Endothelial cell of umbilical vein (primary cell): Measurements from ENCODE around the gene NCK1. TPM values are rescaled to one million over a fixed set of nuclear protein-coding genes. Genes with fewer than 3 reads are reported as not detected.

Experiments used
- BruUV-seq: library from RNA; stranded (reverse); fragments of 400-500 nt; replicated peaks from 2 replicates; lab custom pipeline; 2021; lab: Mats Ljungman, UMichigan
- CTCF ChIA-PET: fragments of 300-600, 350-600 bp; sonication (Branson Sonifier 250); formaldehyde crosslinking; loops from one replicate; lab custom pipeline; 2021; ENCODE audit warnings: antibody characterized with exemption, inconsistent platforms; lab: Charles Lee
- POLR2A ChIA-PET: fragments of 300-600, 350-600 bp; sonication (Branson Sonifier 250); formaldehyde crosslinking; loops from one replicate; lab custom pipeline; 2021; ENCODE audit warnings: antibody characterized with exemption, inconsistent platforms; lab: Charles Lee
- DNase-seq: peaks from one replicate; pipeline ENCODE4 v3.0.0-alpha.2; 2011; ENCODE audit warnings: low read depth, low spot score
- FAIRE-seq: peaks from 2 replicates; lab custom pipeline; 2011; peaks lifted over from hg19 to GRCh38; lab: Jason Lieb, UNC
- H2AFZ ChIP-seq: 2 replicates; pipeline ENCODE4 v1.6.0; 2012; ENCODE audit warnings: low read depth, low read length, control low read depth, inconsistent platforms
- H3K27ac ChIP-seq: 2 replicates; pipeline ENCODE4 v1.5.1; 2011; ENCODE audit warnings: low read depth, mild to moderate bottlenecking, control low read depth, low read length, moderate library complexity; ENCODE audit not compliant: insufficient read depth
- H3K27me3 ChIP-seq, 2 experiments: 2 replicates each; pipeline versions ENCODE4 v1.6.0 to v1.6.1; 2011; ENCODE audit warnings: low read length in 2 of 2, mixed read lengths in 1 of 2; ENCODE audit not compliant: control insufficient read depth in 2 of 2, insufficient read depth in 2 of 2
- H3K36me3 ChIP-seq, 2 experiments: 2 replicates in 1 of 2; 3 replicates in 1 of 2; pipeline ENCODE4 v1.5.1; 2011; ENCODE audit warnings: low read length in 2 of 2, mild to moderate bottlenecking in 1 of 2, moderate library complexity in 1 of 2; ENCODE audit not compliant: control insufficient read depth in 2 of 2, insufficient read depth in 2 of 2; ENCODE audit errors: extremely low read depth in 1 of 2
- H3K4me1 ChIP-seq: 3 replicates; pipeline ENCODE4 v1.5.1; 2011; ENCODE audit warnings: mild to moderate bottlenecking, low read length; ENCODE audit not compliant: control insufficient read depth, insufficient read depth; ENCODE audit errors: extremely low read depth
- H3K4me2 ChIP-seq: 2 replicates; pipeline ENCODE4 v1.6.1; 2011; ENCODE audit warnings: low read length, control low read depth, mixed read lengths; ENCODE audit not compliant: insufficient read depth
- H3K4me3 ChIP-seq, 3 experiments: fragments of 200-600 bp in 1 of 3; sonication (generic), shearing (Covaris generic) in 1 of 3; replicated peaks in 1 of 3; 2 replicates each; pipeline ENCODE4 v1.5.1; 2011 to 2016; ENCODE audit warnings: control low read depth in 3 of 3, low read length in 3 of 3, mild to moderate bottlenecking in 2 of 3, inconsistent platforms in 1 of 3, low read depth in 1 of 3, moderate library complexity in 1 of 3; ENCODE audit not compliant: insufficient read depth in 1 of 3
- H3K79me2 ChIP-seq: 2 replicates; pipeline ENCODE4 v1.6.0; 2012; ENCODE audit warnings: low read length, inconsistent platforms; ENCODE audit not compliant: control insufficient read depth, insufficient read depth
- H3K9ac ChIP-seq: replicated peaks from 2 replicates; pipeline ENCODE3; 2011; ENCODE audit warnings: low read length, control low read depth; ENCODE audit not compliant: insufficient read depth; ENCODE audit errors: extremely low read depth
- H3K9me1 ChIP-seq: replicated peaks from 3 replicates; pipeline ENCODE4 v1.6.0; 2011; ENCODE audit warnings: mild to moderate bottlenecking, low read length; ENCODE audit not compliant: control insufficient read depth, insufficient read depth; ENCODE audit errors: extremely low read depth
- H3K9me3 ChIP-seq: replicated peaks from 2 replicates; pipeline ENCODE4 v1.5.1; 2012; ENCODE audit warnings: low read length, inconsistent platforms; ENCODE audit not compliant: control insufficient read depth, insufficient read depth
- H4K20me1 ChIP-seq: replicated peaks from 2 replicates; pipeline ENCODE3; 2011; ENCODE audit warnings: mild to moderate bottlenecking, low read length; ENCODE audit not compliant: control insufficient read depth, insufficient read depth; ENCODE audit errors: extremely low read depth
- EZH2 ChIP-seq: IDR thresholded peaks from 2 replicates; pipeline ENCODE4 v1.6.1; 2012; ENCODE audit warnings: borderline replicate concordance, low read depth, mild to moderate bottlenecking, moderate library complexity, low read length, inconsistent platforms; ENCODE audit not compliant: severe bottlenecking
- FOS ChIP-seq: IDR thresholded peaks from 2 replicates; pipeline ENCODE4 v1.6.1; 2011; ENCODE audit warnings: mild to moderate bottlenecking, low read length, moderate library complexity, borderline replicate concordance; ENCODE audit not compliant: insufficient read depth
- GATA2 ChIP-seq: IDR thresholded peaks from 2 replicates; pipeline ENCODE4 v1.7.0; 2011; ENCODE audit warnings: low read depth, mild to moderate bottlenecking, moderate library complexity, mixed read lengths, low read length; ENCODE audit not compliant: insufficient read length, insufficient read depth
- JUN ChIP-seq: IDR thresholded peaks from 2 replicates; pipeline ENCODE4 v1.6.1; 2011; ENCODE audit warnings: borderline replicate concordance, low read depth; ENCODE audit not compliant: insufficient read length, insufficient read depth
- MYC ChIP-seq: IDR thresholded peaks from one replicate; pipeline ENCODE4 v1.6.1; 2011; ENCODE audit warnings: mild to moderate bottlenecking, low read depth, low read length
- POLR2A ChIP-seq: IDR thresholded peaks from 2 replicates; pipeline ENCODE4 v1.6.1; 2012; ENCODE audit warnings: low read depth, mild to moderate bottlenecking, control low read depth, low read length
- POLR2AphosphoS5 ChIP-seq: IDR thresholded peaks from 2 replicates; pipeline ENCODE4 v1.6.1; 2012; ENCODE audit warnings: low read depth, mild to moderate bottlenecking, control low read depth, low read length, moderate library complexity; ENCODE audit not compliant: insufficient read depth
- dilution Hi-C: fragments of 300-500 bp; cut with MboI; formaldehyde crosslinking; loops from one replicate; pipeline ENCODE4 v1.15.0; 2019; ENCODE audit warnings: low sequenced_read_pairs; ENCODE audit not compliant: extremely low pct_ligation_motif_present
- intact Hi-C: fragments of 100-400 bp; cut with micrococcal nuclease; formaldehyde crosslinking; loops from one replicate; pipeline ENCODE4 v1.10.0; 2022
- polyA plus RNA-seq, 4 experiments: library from polyadenylated mRNA; depleted of rRNA in 3 of 4; stranded (reverse) in 3 of 4; unstranded in 1 of 4; fragments of >200 nt; gene quantifications; 2 replicates each; pipeline versions ENCODE4 v1.2.1 to v1.2.3, GENCODE V29; 2011 to 2012; ENCODE audit warnings: missing spikeins in 1 of 4
- total RNA-seq: library from RNA; stranded (reverse); gene quantifications from 2 replicates; pipeline ENCODE4 v1.2.3, GENCODE V29; 2021
- TF ChIP-seq, protein P1 (sequence below), 2 donors: IDR thresholded peaks; 1 replicate in 1 of 2; 2 replicates in 1 of 2; pipeline ENCODE4 v1.5.1; 2011; ENCODE audit warnings: low read length in 2 of 2, mild to moderate bottlenecking in 2 of 2, moderate library complexity in 2 of 2, control low read depth in 1 of 2, inconsistent platforms in 1 of 2, low read depth in 1 of 2; ENCODE audit not compliant: insufficient read depth in 1 of 2; ENCODE audit errors: extremely low read depth in 1 of 2
- TF ChIP-seq, protein P2 (sequence below): IDR thresholded peaks from 2 replicates; pipeline ENCODE4 v1.6.1; 2011; ENCODE audit not compliant: insufficient read depth, insufficient read length

The NCK1 gene
- total and polyA plus RNA-seq, 2 donors (not counting 3 experiments of a cell fraction or from before 2014, with no cell fraction given), result 19.3 to 52.2 TPM

DNA sequence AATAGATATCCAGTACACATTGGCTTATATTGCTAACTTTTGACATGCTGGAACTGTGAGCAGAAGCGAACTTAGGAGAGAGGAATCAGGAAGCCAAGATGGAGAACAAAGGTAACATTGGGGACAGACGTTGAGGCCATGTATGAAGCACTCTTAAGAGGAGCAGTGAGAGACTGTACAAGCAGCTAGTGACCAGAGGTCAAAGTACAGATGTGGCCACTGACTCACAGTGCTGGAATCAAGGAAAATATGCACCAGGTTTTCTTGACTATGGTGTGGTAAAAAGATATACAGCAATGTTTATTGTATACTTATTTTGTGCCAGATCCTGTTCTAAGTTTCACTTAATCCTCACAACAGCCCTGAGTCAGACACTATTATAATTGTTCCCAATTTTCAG is 93.8 kb downstream of the NCK1 start:
- H2AFZ ChIP-seq, result no peak overlapping the region
- CTCF ChIA-PET, result interaction anchor here (0.9 to 1.8 kb wide), 4 partner anchors 40 to 203 kb away, joined by 3 to 7 read pairs (median 5); partner anchors contain the start of genes NCK1 and STAG1
- TF ChIP-seq JUN, result peak; percentile 38
- TF ChIP-seq FOS, result peak; percentile 33
- no peak for TF ChIP-seq POLR2A
- TF ChIP-seq MYC, result no peak
- no peaks in the 10 kb centered on the region for H4K20me1 ChIP-seq
- H3K27ac ChIP-seq, result peak overlapping the region; percentile 5
- H3K9me1 ChIP-seq, result no peaks in the 10 kb centered on the region
- H3K9ac ChIP-seq, result no peak overlapping the region
- DNase-seq, result peak; percentile 74
- H3K4me1 ChIP-seq, result peaks cover 13% of the 10 kb centered on the region
- no peak overlapping the region for H3K4me3 ChIP-seq
- H3K79me2 ChIP-seq, result no peaks in the 10 kb centered on the region
- H3K36me3 ChIP-seq, result no peaks in the 10 kb centered on the region
- intact Hi-C loops (loop anchor here (1.0 kb wide), 1 partner anchor 9 kb away; no protein-coding TSS in a partner anchor), dilution Hi-C loops (no loop called here)
- no peak overlapping the region for H3K4me2 ChIP-seq
- no peaks in the 10 kb centered on the region for H3K9me3 ChIP-seq
- FAIRE-seq, result peak; percentile 69
- no TSS peak for BruUV-seq
- POLR2A ChIA-PET, result no interaction called here
- no peaks in the 10 kb centered on the region for H3K27me3 ChIP-seq

DNA sequence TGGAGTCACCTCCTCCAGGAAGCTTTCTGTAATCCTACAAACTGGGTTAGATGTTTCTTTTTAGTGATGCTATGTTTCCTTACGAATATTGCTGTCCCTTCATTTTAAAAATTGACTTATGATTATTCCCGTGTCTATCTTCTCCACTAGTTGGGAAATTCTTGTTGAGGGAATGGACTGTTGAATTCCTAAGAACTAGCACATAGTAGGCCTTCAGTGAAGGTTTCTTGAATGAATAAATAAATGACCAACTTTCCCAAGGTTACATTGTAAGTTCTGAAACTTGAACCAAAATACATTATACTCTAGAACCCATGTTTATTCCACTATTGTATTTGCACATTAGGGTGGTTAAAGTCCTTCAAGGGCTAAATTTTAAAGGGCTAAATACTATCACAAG is 95.0 kb downstream of the NCK1 start:
- ChIA-PET CTCF (interaction anchor here (0.7 to 1.8 kb wide), 3 partner anchors 18 to 204 kb away, joined by 3 to 6 read pairs (median 4); partner anchors contain the start of gene STAG1), POLR2A (no interaction called here)
- DNase-seq (no peak), FAIRE-seq (no peak)
- TF ChIP-seq, protein P1, sequence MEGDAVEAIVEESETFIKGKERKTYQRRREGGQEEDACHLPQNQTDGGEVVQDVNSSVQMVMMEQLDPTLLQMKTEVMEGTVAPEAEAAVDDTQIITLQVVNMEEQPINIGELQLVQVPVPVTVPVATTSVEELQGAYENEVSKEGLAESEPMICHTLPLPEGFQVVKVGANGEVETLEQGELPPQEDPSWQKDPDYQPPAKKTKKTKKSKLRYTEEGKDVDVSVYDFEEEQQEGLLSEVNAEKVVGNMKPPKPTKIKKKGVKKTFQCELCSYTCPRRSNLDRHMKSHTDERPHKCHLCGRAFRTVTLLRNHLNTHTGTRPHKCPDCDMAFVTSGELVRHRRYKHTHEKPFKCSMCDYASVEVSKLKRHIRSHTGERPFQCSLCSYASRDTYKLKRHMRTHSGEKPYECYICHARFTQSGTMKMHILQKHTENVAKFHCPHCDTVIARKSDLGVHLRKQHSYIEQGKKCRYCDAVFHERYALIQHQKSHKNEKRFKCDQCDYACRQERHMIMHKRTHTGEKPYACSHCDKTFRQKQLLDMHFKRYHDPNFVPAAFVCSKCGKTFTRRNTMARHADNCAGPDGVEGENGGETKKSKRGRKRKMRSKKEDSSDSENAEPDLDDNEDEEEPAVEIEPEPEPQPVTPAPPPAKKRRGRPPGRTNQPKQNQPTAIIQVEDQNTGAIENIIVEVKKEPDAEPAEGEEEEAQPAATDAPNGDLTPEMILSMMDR (IDR thresholded peaks at IDR 0.05; ENCODE audit: extremely low read depth in 1 of 2, insufficient read depth in 1 of 2, low read depth in 1 of 2, low read length in 2 of 2), result no peak
- no peak for TF ChIP-seq MYC
- TF ChIP-seq POLR2A, result no peak
- TF ChIP-seq, protein P2, sequence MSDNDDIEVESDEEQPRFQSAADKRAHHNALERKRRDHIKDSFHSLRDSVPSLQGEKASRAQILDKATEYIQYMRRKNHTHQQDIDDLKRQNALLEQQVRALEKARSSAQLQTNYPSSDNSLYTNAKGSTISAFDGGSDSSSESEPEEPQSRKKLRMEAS, result no peak
- no peak for TF ChIP-seq POLR2AphosphoS5
- no peak for TF ChIP-seq FOS
- no peak for TF ChIP-seq GATA2
- no peak for TF ChIP-seq JUN
- no peak for TF ChIP-seq EZH2
- Histone ChIP-seq H3K27me3 (no peaks in the 10 kb centered on the region), H3K36me3 (no peaks in the 10 kb centered on the region), H2AFZ (no peak overlapping the region), H3K4me2 (no peak overlapping the region), H3K27ac (no peak overlapping the region), H3K4me1 (peaks cover 13% of the 10 kb centered on the region), H3K79me2 (no peaks in the 10 kb centered on the region), H3K9me3 (no peaks in the 10 kb centered on the region), H3K4me3 (no peak overlapping the region), H3K9ac (no peak overlapping the region), H3K9me1 (no peaks in the 10 kb centered on the region), H4K20me1 (no peaks in the 10 kb centered on the region)
- dilution Hi-C loops (no loop called here), intact Hi-C loops (no loop called here)
- BruUV-seq, result no TSS peak
